Liver (tissue), 9 donors: Measurements from ENCODE around the gene PRR5L. TPM values are rescaled to one million over a fixed set of nuclear protein-coding genes. Genes with fewer than 3 reads are reported as not detected.

Source experiments
- DNase-seq: peaks from one replicate; pipeline ENCODE4 v3.0.0-alpha.2; 2017; ENCODE audit warnings: low spot score
- H3K27ac ChIP-seq, 2 donors: one replicate each; pipeline ENCODE4 v1.7.0; 2013; ENCODE audit warnings: inconsistent platforms in 2 of 2, low read length in 2 of 2, control low read depth in 1 of 2, low read depth in 1 of 2, mild to moderate bottlenecking in 1 of 2
- H3K27me3 ChIP-seq, 4 donors: one replicate each; pipeline versions ENCODE4 v1.6.1 to v1.7.0; 2013; ENCODE audit warnings: low read length in 3 of 4, inconsistent platforms in 1 of 4, mild to moderate bottlenecking in 1 of 4, moderate library complexity in 1 of 4; ENCODE audit not compliant: control insufficient read depth in 4 of 4, insufficient read depth in 4 of 4
- H3K36me3 ChIP-seq, 4 donors: one replicate each; pipeline versions ENCODE4 v1.6.1 to v1.7.0; 2013; ENCODE audit warnings: low read length in 3 of 4, mild to moderate bottlenecking in 3 of 4, low read depth in 1 of 4, moderate library complexity in 1 of 4; ENCODE audit not compliant: control insufficient read depth in 4 of 4, insufficient read depth in 3 of 4
- H3K4me1 ChIP-seq, 4 donors: one replicate each; pipeline versions ENCODE4 v1.6.1 to v1.7.0; 2013; ENCODE audit warnings: low read length in 3 of 4, mild to moderate bottlenecking in 3 of 4, moderate library complexity in 1 of 4; ENCODE audit not compliant: control insufficient read depth in 4 of 4, insufficient read depth in 4 of 4
- H3K4me3 ChIP-seq, 3 donors: one replicate each; pipeline versions ENCODE4 v1.6.1 to v1.7.0; 2013; ENCODE audit warnings: low read length in 3 of 3, control low read depth in 1 of 3, low read depth in 1 of 3, mild to moderate bottlenecking in 1 of 3
- H3K9ac ChIP-seq, 2 donors: one replicate each; pipeline ENCODE4 v1.7.0; 2013; ENCODE audit warnings: low read length in 2 of 2, mild to moderate bottlenecking in 2 of 2, moderate library complexity in 2 of 2, control low read depth in 1 of 2, low read depth in 1 of 2
- H3K9me3 ChIP-seq, 4 donors: one replicate each; pipeline versions ENCODE4 v1.6.1 to v1.7.0; 2013; ENCODE audit warnings: low read length in 3 of 4; ENCODE audit not compliant: control insufficient read depth in 4 of 4
- CTCF ChIP-seq: fragments of 150-350 bp; IDR thresholded peaks from 2 replicates; pipeline ENCODE4 v1.5.1; 2017; ENCODE audit warnings: improper control_type of control experiment, low read depth, low read length; ENCODE audit not compliant: missing input control
- EGR1 ChIP-seq, 2 donors: IDR thresholded peaks; 2 replicates each; pipeline ENCODE4 v1.6.1; 2016 to 2018; ENCODE audit warnings: antibody characterized with exemption in 2 of 2, low read depth in 2 of 2
- FOXA1 ChIP-seq: IDR thresholded peaks from 2 replicates; pipeline ENCODE4 v1.6.1; 2016; ENCODE audit warnings: antibody characterized with exemption
- GABPA ChIP-seq, 2 donors: IDR thresholded peaks in 1 of 2; conservative IDR thresholded peaks in 1 of 2; 2 replicates each; pipeline ENCODE4 v1.6.1; 2016; ENCODE audit warnings: antibody characterized with exemption in 2 of 2, mild to moderate bottlenecking in 1 of 2, moderate library complexity in 1 of 2
- HNF4A ChIP-seq, 2 donors: conservative IDR thresholded peaks; 2 replicates each; pipeline ENCODE4 v1.6.1; 2016; ENCODE audit warnings: antibody characterized with exemption in 2 of 2, mild to moderate bottlenecking in 2 of 2
- JUND ChIP-seq, 2 donors: IDR thresholded peaks; 2 replicates each; pipeline ENCODE4 v1.6.1; 2016; ENCODE audit warnings: antibody characterized with exemption in 2 of 2
- RAD21 ChIP-seq, 2 donors: IDR thresholded peaks; 2 replicates each; pipeline ENCODE4 v1.6.1; 2016; ENCODE audit warnings: antibody characterized with exemption in 2 of 2, mild to moderate bottlenecking in 2 of 2
- RXRA ChIP-seq, 2 donors: IDR thresholded peaks; 2 replicates each; pipeline ENCODE4 v1.6.1; 2017 to 2018; ENCODE audit warnings: antibody characterized with exemption in 2 of 2, mild to moderate bottlenecking in 1 of 2
- SP1 ChIP-seq: IDR thresholded peaks from 2 replicates; pipeline ENCODE4 v1.6.1; 2018; ENCODE audit warnings: antibody characterized with exemption, mild to moderate bottlenecking
- TAF1 ChIP-seq: conservative IDR thresholded peaks from 2 replicates; pipeline ENCODE4 v1.6.1; 2016; ENCODE audit warnings: antibody characterized with exemption, mild to moderate bottlenecking
- WGBS: extraction: QIAGEN DNeasy Blood & Tissue Kit; methylation state at CpG from one replicate; pipeline ENCODE4 v1.1.7; 2013; 5-methylcytosine and 5-hydroxymethylcytosine counted together
- polyA plus RNA-seq, 2 donors: library from polyadenylated mRNA; stranded (reverse) in 1 of 2; unstranded in 1 of 2; fragments of 200-250 nt in 1 of 2; fragments of >200 nt in 1 of 2; fragmentation: Nextera tagmentation in 1 of 2; extraction: Ambion mirVana in 1 of 2; gene quantifications; one replicate each; pipeline versions ENCODE4 v1.2.1 to v1.2.3, GENCODE V29; 2013 to 2015
- total RNA-seq, 2 donors: library from RNA; depleted of rRNA; stranded (reverse); fragments of >200 nt; gene quantifications; one replicate each; pipeline ENCODE4 v1.2.3, GENCODE V29; 2014
- TF ChIP-seq, protein P1 (sequence below): IDR thresholded peaks from 2 replicates; pipeline ENCODE4 v1.6.1; 2016; ENCODE audit warnings: antibody characterized with exemption
- TF ChIP-seq, protein P2 (sequence below): IDR thresholded peaks from 2 replicates; pipeline ENCODE4 v1.6.1; 2016; ENCODE audit warnings: antibody characterized with exemption, mild to moderate bottlenecking
- donor health status: healthy.
- donor health status: healthy.
- donor health status: healthy.
- donor health status: healthy.
- donor health status: healthy.

PRR5L gene
- total and polyA plus RNA-seq, 4 donors, result 1.2 to 8.5 (median 4.5) TPM

DNA sequence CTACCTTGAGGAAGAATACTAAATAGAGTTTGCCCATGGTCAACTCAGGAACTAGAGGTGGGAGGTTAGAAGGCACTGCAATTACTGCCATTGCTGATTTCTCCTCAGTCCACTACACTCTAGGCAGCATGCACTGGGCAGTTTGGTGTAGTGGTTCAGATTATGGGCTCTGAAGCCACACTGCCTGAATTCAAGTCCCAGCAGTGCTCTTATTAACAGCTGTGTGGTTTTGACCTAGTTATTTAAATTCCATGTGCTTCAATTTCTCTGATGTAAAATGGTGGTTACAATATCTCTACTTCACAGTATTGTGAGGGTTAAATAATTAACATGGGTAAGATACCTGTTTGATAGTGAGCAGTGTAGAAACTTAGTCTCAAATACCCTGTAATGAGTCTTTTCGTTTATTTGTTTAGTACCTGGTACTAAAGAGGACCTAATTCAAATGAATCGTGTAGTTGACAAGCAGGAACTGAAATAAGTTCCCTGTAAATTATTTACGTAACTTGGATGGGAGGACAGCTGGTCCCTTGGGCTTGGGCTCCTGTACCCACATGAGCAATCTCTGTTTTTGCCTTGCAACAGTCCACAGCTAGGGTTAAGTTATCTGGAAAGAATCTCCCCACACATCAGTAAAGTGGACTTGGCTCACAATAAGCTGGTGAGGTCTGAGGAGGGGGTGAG is 17.8 kb downstream of the PRR5L start:
- DNase-seq, result no peak
- H3K27ac ChIP-seq, result no peak overlapping the region
- no peak overlapping the region for H3K4me3 ChIP-seq
- H3K27me3 ChIP-seq, result peaks cover 0 to 9% (median 2%) of the 10 kb centered on the region in 4 donors
- H3K36me3 ChIP-seq, result no peaks in the 10 kb centered on the region
- no peak overlapping the region for H3K9ac ChIP-seq
- H3K4me1 ChIP-seq, result no peaks in the 10 kb centered on the region
- H3K9me3 ChIP-seq, result no peaks in the 10 kb centered on the region
- 46% methylated on average over 3 of the region's 3 CpGs for WGBS
- TF ChIP-seq RXRA (IDR thresholded peaks at IDR 0.05), result no peak

GRCh38 chr11:36314434-36314767 is 18.3 kb downstream of the PRR5L start:
- Histone ChIP-seq H3K27me3 (peaks cover 0 to 9% (median 2%) of the 10 kb centered on the region in 4 donors), H3K4me3 (no peak overlapping the region), H3K36me3 (no peaks in the 10 kb centered on the region), H3K27ac (no peak overlapping the region), H3K4me1 (no peaks in the 10 kb centered on the region), H3K9me3 (no peaks in the 10 kb centered on the region), H3K9ac (no peak overlapping the region)
- TF ChIP-seq GABPA (IDR thresholded peaks at IDR 0.05 in 1 of 2, conservative IDR thresholded peaks at IDR 0.05 in 1 of 2) (no peak), FOXA1 (no peak), HNF4A (conservative IDR thresholded peaks at IDR 0.05) (no peak), EGR1 (IDR thresholded peaks at IDR 0.05; ENCODE audit: low read depth in 2 of 2) (no peak)
- TF ChIP-seq, protein P1, sequence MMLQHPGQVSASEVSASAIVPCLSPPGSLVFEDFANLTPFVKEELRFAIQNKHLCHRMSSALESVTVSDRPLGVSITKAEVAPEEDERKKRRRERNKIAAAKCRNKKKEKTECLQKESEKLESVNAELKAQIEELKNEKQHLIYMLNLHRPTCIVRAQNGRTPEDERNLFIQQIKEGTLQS, result no peak
- DNase-seq, result no peak
- WGBS, result 73% methylated on average over 6 of the region's 6 CpGs

- TF ChIP-seq, protein P1, result no peak
- no peak for TF ChIP-seq SP1
- TF ChIP-seq TAF1, result no peak
- no peak for TF ChIP-seq RAD21 (IDR thresholded peaks at IDR 0.05)
- no peak for TF ChIP-seq CTCF
- TF ChIP-seq, protein P2, sequence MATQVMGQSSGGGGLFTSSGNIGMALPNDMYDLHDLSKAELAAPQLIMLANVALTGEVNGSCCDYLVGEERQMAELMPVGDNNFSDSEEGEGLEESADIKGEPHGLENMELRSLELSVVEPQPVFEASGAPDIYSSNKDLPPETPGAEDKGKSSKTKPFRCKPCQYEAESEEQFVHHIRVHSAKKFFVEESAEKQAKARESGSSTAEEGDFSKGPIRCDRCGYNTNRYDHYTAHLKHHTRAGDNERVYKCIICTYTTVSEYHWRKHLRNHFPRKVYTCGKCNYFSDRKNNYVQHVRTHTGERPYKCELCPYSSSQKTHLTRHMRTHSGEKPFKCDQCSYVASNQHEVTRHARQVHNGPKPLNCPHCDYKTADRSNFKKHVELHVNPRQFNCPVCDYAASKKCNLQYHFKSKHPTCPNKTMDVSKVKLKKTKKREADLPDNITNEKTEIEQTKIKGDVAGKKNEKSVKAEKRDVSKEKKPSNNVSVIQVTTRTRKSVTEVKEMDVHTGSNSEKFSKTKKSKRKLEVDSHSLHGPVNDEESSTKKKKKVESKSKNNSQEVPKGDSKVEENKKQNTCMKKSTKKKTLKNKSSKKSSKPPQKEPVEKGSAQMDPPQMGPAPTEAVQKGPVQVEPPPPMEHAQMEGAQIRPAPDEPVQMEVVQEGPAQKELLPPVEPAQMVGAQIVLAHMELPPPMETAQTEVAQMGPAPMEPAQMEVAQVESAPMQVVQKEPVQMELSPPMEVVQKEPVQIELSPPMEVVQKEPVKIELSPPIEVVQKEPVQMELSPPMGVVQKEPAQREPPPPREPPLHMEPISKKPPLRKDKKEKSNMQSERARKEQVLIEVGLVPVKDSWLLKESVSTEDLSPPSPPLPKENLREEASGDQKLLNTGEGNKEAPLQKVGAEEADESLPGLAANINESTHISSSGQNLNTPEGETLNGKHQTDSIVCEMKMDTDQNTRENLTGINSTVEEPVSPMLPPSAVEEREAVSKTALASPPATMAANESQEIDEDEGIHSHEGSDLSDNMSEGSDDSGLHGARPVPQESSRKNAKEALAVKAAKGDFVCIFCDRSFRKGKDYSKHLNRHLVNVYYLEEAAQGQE, result no peak
- TF ChIP-seq FOXA1, result no peak
- TF ChIP-seq JUND (IDR thresholded peaks at IDR 0.05), result no peak
- no peak for TF ChIP-seq GABPA (IDR thresholded peaks at IDR 0.05 in 1 of 2, conservative IDR thresholded peaks at IDR 0.05 in 1 of 2)
- H3K27ac ChIP-seq, result no peak overlapping the region
- H3K36me3 ChIP-seq, result no peaks in the 10 kb centered on the region
- H3K27me3 ChIP-seq, result peaks cover 0 to 9% (median 2%) of the 10 kb centered on the region in 4 donors
- no peaks in the 10 kb centered on the region for H3K4me1 ChIP-seq
- H3K4me3 ChIP-seq, result no peak overlapping the region
- no peak for DNase-seq
- 52% methylated on average over 3 of the region's 3 CpGs for WGBS
- H3K9ac ChIP-seq, result no peak overlapping the region
- H3K9me3 ChIP-seq, result no peaks in the 10 kb centered on the region
Measured at GRCh38 chr11:36316049-36316448, 20.0 kb downstream of the PRR5L start.
